HG03378 (cell line): Measurements from ENCODE around the gene OR4D5.

ENCODE experiments used
- ATAC-seq: cut with Tn5 transposase; IDR thresholded peaks from one replicate; pipeline ENCODE4 v1.9.1; 2021; ENCODE audit warnings: mild to moderate bottlenecking, moderate library complexity; ENCODE audit not compliant: unreplicated experiment

OR4D5 gene

DNA sequence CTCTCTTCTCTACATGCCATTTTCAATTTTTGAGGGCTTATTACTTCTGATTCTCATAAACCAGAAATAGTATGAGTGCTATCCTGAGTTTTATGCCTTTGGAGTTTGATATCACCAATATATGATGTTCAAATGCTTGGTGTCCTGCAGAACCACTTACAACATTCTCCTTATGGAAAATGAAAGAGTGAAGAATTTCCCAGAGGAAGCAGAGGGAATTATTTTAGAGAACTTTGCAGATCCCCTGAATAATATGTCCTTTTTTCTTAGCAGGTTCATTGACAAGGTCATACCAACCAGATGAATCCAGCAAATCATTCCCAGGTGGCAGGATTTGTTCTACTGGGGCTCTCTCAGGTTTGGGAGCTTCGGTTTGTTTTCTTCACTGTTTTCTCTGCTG is at the start of gene OR4D5:
OR4D5 (plus strand) TSS at position 301 of the 400 bp plus-strand sequence; CDS start at position 301, 0 bp downstream.
- ATAC-seq: no peak

DNA sequence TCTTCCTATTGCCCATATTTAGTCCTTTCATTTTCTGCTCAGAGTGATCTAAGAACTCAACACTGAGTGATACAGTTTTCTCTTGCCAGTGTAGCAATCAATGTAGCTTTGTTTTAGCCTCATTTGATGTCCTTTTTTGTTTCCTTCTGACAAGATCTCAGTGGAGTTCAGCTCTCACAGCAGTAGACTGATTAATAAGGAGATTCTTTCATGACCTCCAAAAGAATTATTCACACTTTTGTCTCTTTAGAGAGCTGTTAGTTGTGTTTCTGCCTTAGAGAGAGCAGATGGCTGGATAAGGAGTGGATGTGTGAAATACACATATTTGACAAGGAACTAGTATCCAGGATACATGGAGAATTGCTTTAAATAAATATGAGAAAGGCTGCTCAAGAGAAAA is 47.4 kb upstream of the OR4D5 start:
- no peak for ATAC-seq

DNA sequence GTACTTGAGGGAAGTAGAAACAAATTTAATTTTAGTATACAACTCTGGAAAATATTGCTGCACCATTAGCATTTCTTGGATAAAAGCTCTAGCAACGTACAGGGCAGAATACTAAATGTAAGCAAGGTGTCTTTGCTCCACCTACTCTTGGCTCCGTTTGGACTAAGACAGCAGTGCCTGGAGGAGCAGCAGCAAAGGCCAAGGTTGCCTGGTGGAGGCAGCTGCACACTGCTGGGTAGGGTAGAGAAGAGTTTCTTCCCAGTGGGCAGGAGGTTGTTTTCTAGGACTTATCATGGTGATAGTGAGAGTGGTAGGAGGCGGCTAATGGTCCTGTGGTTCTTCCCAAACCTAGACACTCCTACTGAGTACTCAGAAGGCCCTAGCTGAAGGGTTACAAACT is 39.6 kb upstream of the OR4D5 start:
- no peak for ATAC-seq

DNA sequence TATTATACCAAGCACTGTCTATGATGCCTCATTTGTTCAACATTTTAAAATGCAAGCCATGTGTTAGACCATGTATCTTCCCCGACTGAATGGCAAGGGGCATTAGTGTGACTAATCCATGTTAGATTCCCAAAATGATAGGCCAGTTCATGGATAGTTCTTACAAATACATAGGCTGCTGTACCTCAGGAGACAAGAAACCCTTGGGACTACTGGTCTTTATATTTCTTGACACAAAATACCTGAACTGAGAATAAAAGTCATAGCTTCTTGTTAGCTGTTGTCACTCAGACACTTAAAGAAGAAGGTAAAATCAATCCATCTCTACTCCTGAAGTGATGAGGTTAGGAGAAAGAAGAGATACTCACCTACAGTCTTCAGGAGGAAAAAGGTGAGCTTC is 37.5 kb upstream of the OR4D5 start, which contains the start of gene OR8D4:
OR8D4 (plus strand) TSS at position 301 of the 400 bp plus-strand sequence. CDS start 4,265 bp downstream, outside the sequence.
- ATAC-seq: no peak

DNA sequence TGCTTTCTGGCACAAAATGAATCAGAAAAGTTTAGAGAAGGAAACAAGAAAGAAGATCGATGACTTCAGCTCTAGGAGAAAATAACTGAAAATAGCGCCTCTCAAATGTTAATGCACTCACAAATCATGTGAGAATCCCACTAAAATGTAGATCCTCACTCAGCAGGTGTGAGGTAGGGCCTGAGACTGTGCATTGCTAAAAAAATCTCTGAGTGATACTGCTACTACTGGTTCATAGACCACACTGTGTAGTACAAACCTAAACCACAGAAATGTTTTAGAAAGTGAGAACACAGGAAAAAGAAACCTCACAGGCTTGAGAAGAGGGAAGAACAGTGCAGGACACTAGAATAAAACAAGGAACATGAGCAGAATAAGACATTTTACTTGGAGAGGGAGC is 35.5 kb upstream of the OR4D5 start:
- ATAC-seq: peak; percentile 78

DNA sequence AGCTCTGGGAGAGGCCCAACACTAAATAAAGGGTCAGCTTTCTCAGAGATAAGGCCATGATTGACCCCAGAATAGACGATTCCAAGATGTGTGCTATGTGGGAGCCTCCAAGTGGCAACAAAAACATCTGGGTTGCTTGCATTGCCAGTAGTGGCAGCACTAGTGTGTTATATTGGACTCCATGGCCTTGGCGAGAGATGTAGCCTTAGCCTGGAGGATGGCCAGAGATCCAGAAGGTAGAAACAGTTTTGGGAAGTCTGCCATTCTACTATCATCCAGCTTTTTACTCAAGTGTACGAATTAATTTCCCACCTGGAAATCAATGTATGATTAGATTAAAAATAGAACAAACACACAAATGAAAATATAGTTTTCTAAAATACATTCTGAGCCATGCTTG is 34.5 kb upstream of the OR4D5 start:
- ATAC-seq: no peak

DNA sequence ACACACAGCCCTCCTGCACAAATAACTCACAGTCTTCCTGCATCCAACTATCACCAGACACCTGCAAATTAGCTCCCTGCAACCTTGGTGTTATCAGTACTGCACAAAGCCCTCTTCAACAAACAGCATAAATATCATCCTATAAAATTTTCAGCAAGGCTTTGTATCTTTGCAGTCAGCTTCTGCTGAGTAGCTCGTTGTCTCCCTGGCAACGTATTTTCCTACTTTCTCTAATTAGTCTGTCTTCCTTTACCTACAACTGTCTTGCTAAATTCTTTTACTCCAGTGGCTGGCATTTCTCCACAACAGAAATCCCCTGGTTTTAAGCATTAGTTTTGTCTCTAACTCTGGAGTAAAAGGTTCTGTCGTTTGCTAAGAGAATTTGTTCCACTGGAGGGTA is 33.6 kb upstream of the OR4D5 start:
- ATAC-seq: no peak

DNA sequence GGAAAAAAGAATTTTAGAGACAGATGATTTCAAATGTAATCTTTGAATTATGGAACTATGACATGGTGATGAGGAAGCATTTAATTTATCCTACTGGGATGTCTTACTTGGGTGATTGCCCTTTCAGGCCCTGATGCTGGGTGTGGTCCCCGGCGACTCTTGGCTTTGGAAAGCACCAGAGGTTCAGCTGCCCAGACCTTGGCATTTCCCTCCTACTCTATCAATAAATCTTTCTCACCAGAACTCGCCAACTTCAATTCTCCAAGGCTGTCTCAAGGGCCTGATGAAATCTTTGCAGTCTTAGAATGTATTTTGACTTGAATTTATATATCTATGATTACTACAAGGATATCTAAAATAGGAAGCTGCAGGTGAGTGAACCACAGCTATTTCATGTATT is 18.5 kb upstream of the OR4D5 start:
- ATAC-seq: no peak

DNA sequence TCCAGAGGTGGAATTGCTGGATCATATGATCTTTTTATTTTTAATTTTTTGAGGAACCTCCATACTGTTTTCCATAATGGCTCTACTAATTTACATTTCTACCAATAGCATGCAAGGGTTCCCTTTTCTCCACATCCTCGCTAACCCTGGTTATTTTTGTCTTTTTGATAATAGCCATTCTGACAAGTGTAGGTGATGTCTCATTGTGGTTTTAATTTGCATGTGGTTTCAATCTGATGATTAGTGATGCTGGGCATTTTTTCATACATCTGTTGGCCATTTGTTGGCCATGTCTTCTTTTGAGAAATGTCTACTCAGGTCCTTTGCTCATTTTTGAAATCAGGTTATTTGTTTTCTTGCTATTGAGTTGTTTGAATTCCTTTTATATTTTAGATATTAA is 15.4 kb upstream of the OR4D5 start:
- ATAC-seq: no peak

DNA sequence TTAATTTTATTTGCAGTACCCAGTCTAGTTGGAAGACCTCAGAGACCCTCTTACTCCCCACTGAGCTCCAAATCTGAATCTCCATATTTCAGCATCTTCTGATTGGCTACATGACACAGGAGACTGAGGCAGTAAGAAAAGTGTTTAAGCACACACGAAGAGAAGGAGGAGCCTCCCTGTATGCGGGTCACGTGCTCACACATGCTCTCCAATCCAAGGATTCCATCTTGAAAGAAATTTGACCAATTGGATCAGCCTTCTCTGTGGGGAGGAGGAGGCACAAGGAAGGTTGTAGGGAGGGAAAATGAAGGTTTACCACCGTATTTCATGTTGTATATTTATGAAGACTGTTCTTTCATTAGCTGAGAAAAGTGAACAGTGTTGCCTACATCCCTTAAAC is 3.0 kb downstream of the OR4D5 start:
- no peak for ATAC-seq

DNA sequence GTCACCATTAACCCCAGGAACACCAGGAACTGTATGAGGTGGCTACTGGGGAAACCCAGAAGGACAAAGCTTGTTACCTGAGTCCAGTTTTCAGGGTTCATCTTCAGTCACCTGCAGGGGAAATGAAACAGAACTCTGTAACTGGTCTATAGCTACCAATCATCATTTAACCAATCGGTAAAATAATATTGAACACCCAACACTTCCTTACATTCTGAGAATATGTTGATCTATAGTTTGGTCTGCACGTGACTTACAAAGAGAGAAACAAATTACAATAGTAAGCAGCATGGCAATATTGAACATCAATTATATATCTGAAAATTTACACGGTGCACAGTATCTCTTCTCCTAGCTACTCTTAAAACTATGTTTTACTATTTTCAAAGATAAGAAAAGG is 4.3 kb downstream of the OR4D5 start, which contains the start of gene OR6T1:
OR6T1 (minus strand) TSS at position 101 of the 400 bp plus-strand sequence; CDS start at position 101, 0 bp downstream.
- no peak for ATAC-seq

DNA sequence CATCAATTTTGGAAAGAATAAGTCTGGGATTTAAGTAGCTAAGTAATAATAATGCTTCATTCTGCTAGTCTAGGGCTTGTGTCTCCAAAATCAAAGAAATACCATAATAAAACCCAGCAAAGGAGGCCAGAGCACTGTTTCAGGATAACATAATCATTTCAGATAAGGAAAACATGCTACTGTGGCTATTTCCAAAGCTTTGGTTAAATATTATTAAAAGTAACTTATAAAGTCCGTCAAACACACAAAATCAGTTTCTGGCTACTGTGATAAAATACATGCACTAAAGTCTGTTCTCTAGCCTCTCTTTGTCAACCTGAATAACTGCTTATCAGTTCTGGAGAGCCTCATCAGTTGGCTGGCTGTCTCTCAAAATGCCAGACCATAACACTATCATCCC is 5.7 kb downstream of the OR4D5 start:
- no peak for ATAC-seq

DNA sequence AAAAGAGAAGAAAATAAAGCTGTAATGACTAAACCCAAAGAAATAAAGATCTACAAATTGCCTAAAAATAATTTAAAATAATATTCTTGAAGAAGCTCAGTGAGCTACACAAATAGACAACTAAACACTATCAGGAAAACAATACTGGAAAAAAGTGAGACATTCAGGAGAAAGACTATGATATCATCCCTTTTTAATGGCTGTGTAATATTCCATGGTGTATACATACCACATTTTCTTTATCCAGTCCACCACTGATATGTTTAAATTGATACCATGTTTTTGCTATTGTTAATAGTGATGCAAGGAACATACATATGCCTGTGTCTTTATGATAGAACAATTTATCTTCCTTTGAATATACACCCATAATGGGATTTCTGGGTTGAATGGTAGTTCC is 17.3 kb downstream of the OR4D5 start:
- no peak for ATAC-seq

DNA sequence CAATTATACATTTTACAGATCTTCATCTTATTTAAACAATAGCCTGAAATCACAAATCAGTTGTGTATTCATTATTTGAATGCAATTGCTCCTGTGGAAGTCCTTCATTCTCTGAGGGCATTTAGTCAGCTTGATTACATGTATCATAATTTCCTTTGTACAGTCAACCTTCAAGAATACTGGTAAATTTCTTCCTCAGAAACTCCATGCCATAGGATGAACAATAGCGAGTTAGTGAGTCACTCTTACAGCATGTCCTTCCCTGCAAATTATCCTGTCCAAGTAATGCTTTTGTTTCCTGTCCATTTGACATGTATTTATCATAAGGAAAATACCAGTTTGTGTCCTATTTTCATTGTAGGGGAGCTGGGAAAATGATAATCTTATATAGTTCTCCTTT is 34.4 kb downstream of the OR4D5 start:
- no peak for ATAC-seq

DNA sequence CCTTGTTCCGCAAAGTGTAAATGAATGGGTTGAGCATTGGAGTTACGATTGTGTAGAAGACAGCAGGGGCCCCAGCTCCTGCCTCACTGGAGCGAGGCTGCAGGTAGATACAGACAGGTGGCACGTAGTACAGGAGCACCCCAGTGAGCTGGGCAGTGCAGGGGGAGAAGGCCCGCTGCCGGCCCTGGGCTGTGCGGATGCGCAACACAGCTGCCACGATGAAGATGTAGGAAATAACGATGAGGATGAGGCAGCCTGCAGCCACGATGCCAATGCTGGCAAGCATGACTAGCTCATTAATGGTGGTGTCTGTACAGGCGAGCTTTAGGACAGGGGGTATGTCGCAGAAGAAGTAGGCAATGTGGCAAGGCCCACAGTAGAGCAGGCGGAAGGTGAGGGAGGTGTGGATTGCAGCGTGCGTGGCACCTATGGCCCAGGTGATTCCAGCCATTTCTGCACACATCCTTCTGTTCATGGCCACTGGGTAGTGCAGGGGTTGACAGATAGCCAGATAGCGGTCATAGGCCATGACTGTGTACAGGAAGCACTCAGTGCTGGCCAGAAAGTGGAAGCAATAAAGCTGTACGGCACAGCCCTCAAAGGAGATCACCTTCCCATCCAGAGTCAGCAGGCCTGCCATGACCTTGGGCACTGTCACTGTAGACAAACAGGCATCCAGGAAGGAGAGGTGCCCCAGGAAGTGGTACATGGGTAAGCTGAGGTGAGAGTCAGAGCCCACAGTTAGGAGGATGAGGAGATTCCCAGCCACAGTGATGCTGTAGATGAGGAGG is 37.5 kb downstream of the OR4D5 start:
- no peak for ATAC-seq

DNA sequence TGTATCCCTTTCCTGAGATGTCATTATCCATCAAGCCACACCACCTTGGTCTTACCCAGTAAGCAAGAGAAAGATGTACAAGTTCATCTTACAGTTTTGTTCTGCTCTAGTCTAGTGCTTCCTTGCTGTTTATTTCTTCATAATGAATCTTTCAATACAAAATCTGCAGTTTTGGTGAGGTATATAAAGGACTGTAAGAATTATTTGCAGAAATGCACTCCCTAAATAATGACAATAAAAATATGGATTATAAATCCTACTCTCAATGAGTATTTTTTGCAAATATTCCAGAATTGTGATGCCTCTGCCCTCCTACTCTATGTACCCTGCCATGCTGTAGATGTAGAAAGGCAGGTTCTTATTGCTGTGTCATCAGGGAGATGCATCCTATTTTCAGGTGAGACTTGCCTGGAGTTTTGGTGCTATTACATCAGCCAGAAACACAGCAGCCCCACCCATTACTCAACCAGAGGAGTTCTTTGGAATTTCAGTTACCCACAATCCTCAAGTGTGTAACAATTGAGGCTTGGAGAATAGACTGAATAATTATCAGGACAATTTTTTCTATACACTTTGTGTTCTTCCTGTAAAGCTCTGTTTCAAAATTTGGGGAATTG is 38.4 kb downstream of the OR4D5 start, which contains the start of gene OR10S1:
OR10S1 (minus strand) TSS at position 51 of the 617 bp plus-strand sequence. CDS start 117 bp downstream, outside the sequence.
- ATAC-seq: no peak

DNA sequence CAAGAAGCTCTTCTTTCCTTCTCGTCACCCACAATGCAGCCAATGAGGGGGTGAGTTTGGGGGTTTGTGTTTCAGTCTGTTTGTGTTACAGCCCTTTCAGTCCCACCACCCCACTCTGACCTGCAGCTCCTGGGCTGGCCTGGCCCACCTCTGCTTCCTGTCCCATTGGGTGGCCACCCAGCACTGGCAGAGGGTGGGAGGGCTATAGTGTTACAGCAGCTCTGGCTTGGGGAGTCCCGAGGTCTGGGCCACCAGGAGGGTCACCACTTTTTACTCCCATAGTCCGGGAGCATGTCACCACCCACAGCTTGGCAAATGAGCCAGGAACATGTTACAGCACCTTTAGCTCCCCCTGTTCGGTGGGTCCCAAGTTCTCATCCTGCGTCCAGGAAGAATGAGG is 39.9 kb downstream of the OR4D5 start:
- no peak for ATAC-seq
